ENCODE measurements around the gene TEAD1.

TEAD1 gene

GRCh38 chr11:12646478-12646877 is 27.7 kb upstream of the TEAD1 start:
- Histone ChIP-seq H3K4me3 (ENCODE audit: severe bottlenecking) (no peak overlapping the region), H3K27ac (ENCODE audit: poor library complexity, severe bottlenecking) (no peak overlapping the region), H3K4me1 (ENCODE audit: insufficient read depth, poor library complexity, severe bottlenecking) (no peaks in the 10 kb centered on the region), H3K27me3 (ENCODE audit: insufficient read depth, poor library complexity, severe bottlenecking) (no peaks in the 10 kb centered on the region), H3K9me3 (ENCODE audit: severe bottlenecking) (peaks cover 2% of the 10 kb centered on the region), H3K36me3 (ENCODE audit: low read depth) (no peaks in the 10 kb centered on the region)
- no peak for ATAC-seq (ENCODE audit: low read depth)
- DNase-seq (ENCODE audit: low spot score): no peak
- TF ChIP-seq, protein P1, sequence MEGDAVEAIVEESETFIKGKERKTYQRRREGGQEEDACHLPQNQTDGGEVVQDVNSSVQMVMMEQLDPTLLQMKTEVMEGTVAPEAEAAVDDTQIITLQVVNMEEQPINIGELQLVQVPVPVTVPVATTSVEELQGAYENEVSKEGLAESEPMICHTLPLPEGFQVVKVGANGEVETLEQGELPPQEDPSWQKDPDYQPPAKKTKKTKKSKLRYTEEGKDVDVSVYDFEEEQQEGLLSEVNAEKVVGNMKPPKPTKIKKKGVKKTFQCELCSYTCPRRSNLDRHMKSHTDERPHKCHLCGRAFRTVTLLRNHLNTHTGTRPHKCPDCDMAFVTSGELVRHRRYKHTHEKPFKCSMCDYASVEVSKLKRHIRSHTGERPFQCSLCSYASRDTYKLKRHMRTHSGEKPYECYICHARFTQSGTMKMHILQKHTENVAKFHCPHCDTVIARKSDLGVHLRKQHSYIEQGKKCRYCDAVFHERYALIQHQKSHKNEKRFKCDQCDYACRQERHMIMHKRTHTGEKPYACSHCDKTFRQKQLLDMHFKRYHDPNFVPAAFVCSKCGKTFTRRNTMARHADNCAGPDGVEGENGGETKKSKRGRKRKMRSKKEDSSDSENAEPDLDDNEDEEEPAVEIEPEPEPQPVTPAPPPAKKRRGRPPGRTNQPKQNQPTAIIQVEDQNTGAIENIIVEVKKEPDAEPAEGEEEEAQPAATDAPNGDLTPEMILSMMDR (IDR thresholded peaks at IDR 0.05; ENCODE audit: poor library complexity, severe bottlenecking): no peak

DNA sequence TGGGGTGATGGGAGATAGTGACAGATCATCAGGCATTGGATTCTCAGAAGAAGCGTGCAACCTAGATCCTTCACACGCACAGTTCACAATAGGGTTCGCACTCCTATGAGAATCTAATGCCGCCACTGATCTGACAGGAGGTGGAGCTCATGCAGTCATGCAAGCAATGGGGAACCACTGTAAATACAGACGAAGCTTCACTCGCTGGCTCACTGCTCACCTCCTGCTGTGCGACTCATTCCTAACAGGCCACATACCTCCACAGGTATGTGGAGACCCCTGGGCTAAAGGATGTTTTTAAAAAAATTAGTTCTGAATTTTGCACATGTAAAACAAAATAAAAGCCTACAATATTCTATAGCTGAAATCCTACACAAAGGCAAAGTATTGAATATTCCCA is 20.5 kb upstream of the TEAD1 start:
- no peaks in the 10 kb centered on the region for H3K4me1 ChIP-seq (ENCODE audit: insufficient read depth, poor library complexity, severe bottlenecking)
- no peaks in the 10 kb centered on the region for H3K27me3 ChIP-seq (ENCODE audit: insufficient read depth, poor library complexity, severe bottlenecking)
- H3K9me3 ChIP-seq (ENCODE audit: severe bottlenecking): peaks cover 2% of the 10 kb centered on the region
- DNase-seq (ENCODE audit: low spot score) (no peak), ATAC-seq (ENCODE audit: low read depth) (no peak)
- no peak overlapping the region for H3K27ac ChIP-seq (ENCODE audit: poor library complexity, severe bottlenecking)
- TF ChIP-seq, protein P1 (IDR thresholded peaks at IDR 0.05; ENCODE audit: poor library complexity, severe bottlenecking): no peak
- no peak overlapping the region for H3K4me3 ChIP-seq (ENCODE audit: severe bottlenecking)
- H3K36me3 ChIP-seq (ENCODE audit: low read depth): no peaks in the 10 kb centered on the region

GRCh38 chr11:12655842-12656241 is 18.4 kb upstream of the TEAD1 start:
- TF ChIP-seq, protein P1 (IDR thresholded peaks at IDR 0.05; ENCODE audit: poor library complexity, severe bottlenecking): no peak
- no peaks in the 10 kb centered on the region for H3K9me3 ChIP-seq (ENCODE audit: severe bottlenecking)
- no peaks in the 10 kb centered on the region for H3K27me3 ChIP-seq (ENCODE audit: insufficient read depth, poor library complexity, severe bottlenecking)
- DNase-seq (ENCODE audit: low spot score) (no peak), ATAC-seq (ENCODE audit: low read depth) (no peak)
- H3K27ac ChIP-seq (ENCODE audit: poor library complexity, severe bottlenecking): no peak overlapping the region
- H3K4me1 ChIP-seq (ENCODE audit: insufficient read depth, poor library complexity, severe bottlenecking): no peaks in the 10 kb centered on the region
- H3K4me3 ChIP-seq (ENCODE audit: severe bottlenecking): no peak overlapping the region
- H3K36me3 ChIP-seq (ENCODE audit: low read depth): no peaks in the 10 kb centered on the region

DNA sequence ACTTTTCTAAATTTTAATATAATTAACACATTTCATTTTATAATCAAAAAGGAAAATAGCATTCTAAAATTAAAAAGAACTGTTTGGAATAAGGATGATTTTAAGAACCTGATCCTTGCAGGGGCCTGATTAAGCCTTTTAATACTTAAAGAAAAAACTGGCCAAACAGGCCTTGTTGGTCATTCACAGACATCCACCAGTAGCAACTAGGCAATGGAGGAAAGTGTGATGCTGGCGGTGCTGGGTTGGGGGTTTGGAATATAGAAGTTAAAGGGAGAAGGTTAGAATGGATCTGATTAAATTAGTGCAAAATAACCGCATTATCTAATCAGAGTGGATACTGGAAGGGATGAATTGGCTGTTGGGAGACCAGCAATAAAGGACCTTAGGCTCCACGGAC is 16.9 kb upstream of the TEAD1 start:
- Histone ChIP-seq H3K4me1 (ENCODE audit: insufficient read depth, poor library complexity, severe bottlenecking) (no peaks in the 10 kb centered on the region), H3K36me3 (ENCODE audit: low read depth) (no peaks in the 10 kb centered on the region), H3K27me3 (ENCODE audit: insufficient read depth, poor library complexity, severe bottlenecking) (no peaks in the 10 kb centered on the region), H3K4me3 (ENCODE audit: severe bottlenecking) (no peak overlapping the region), H3K9me3 (ENCODE audit: severe bottlenecking) (no peaks in the 10 kb centered on the region), H3K27ac (ENCODE audit: poor library complexity, severe bottlenecking) (no peak overlapping the region)
- no peak for DNase-seq (ENCODE audit: low spot score)
- ATAC-seq (ENCODE audit: low read depth): no peak
- TF ChIP-seq, protein P1 (IDR thresholded peaks at IDR 0.05; ENCODE audit: poor library complexity, severe bottlenecking): no peak

- no peak for ATAC-seq (ENCODE audit: low read depth)
- H3K9me3 ChIP-seq (ENCODE audit: severe bottlenecking): no peaks in the 10 kb centered on the region
- no peaks in the 10 kb centered on the region for H3K4me1 ChIP-seq (ENCODE audit: insufficient read depth, poor library complexity, severe bottlenecking)
These were observed 16.2 kb upstream of the TEAD1 start for GRCh38 chr11:12657981-12658380.

More at GRCh38 chr11:12657981-12658380, 16.2 kb upstream of the TEAD1 start:
- no peak for DNase-seq (ENCODE audit: low spot score)
- Histone ChIP-seq H3K27me3 (ENCODE audit: insufficient read depth, poor library complexity, severe bottlenecking) (no peaks in the 10 kb centered on the region), H3K27ac (ENCODE audit: poor library complexity, severe bottlenecking) (no peak overlapping the region), H3K4me3 (ENCODE audit: severe bottlenecking) (no peak overlapping the region), H3K36me3 (ENCODE audit: low read depth) (no peaks in the 10 kb centered on the region)
- TF ChIP-seq, protein P1 (IDR thresholded peaks at IDR 0.05; ENCODE audit: poor library complexity, severe bottlenecking): no peak
